Measurements from ENCODE around the gene KCNC1.

KCNC1 gene

DNA sequence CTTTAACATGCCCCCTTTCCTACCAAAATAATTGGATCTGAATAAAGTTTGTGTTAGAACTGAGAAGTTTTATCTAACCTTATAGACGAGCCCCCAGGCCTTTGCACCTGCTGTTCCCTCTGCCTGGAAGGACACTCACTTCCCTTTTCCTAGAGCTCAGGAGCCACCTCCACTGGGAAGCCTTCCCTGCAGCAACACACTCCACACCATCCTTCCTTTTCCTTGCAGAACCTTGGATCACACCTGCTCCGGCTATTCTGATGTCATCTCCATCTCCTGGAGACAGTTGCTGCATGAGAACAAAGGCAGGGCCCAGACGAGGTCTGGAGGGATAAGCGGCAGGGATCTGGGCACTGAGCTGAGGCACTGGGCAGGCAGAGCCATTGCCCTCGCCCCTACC lies 37.8 kb upstream of the KCNC1 start:
- Histone ChIP-seq H3K9me3 (ENCODE audit: control insufficient read depth, insufficient read depth, low read length) (no peaks in the 10 kb centered on the region), H3K4me3 (ENCODE audit: low read length) (no peak overlapping the region), H3K27me3 (ENCODE audit: control insufficient read depth, insufficient read depth, low read length) (peaks cover 14% of the 10 kb centered on the region; the same call in 1 of the 2 replicates), H3K36me3 (ENCODE audit: control insufficient read depth, insufficient read depth, low read length) (no peaks in the 10 kb centered on the region), H3K4me1 (ENCODE audit: control insufficient read depth, insufficient read depth, low read length) (no peaks in the 10 kb centered on the region), H3K27ac (ENCODE audit: low read length) (no peak overlapping the region)
- WGBS (ENCODE audit: insufficient coverage, insufficient read length), result no CpG with 5 or more reads among the region's 5 CpGs
- DNase-seq (ENCODE audit: low read depth, low spot score), result no peak

- DNase-seq (ENCODE audit: low read depth, low spot score), result no peak
- peaks cover 14% of the 10 kb centered on the region; the same call in 1 of the 2 replicates for H3K27me3 ChIP-seq (ENCODE audit: control insufficient read depth, insufficient read depth, low read length)
- H3K4me1 ChIP-seq (ENCODE audit: control insufficient read depth, insufficient read depth, low read length), result no peaks in the 10 kb centered on the region
- no CpG with 5 or more reads among the region's 6 CpGs for WGBS (ENCODE audit: insufficient coverage, insufficient read length)
- no peaks in the 10 kb centered on the region for H3K36me3 ChIP-seq (ENCODE audit: control insufficient read depth, insufficient read depth, low read length)
- no peaks in the 10 kb centered on the region for H3K9me3 ChIP-seq (ENCODE audit: control insufficient read depth, insufficient read depth, low read length)
- H3K27ac ChIP-seq (ENCODE audit: low read length), result no peak overlapping the region
- H3K4me3 ChIP-seq (ENCODE audit: low read length), result no peak overlapping the region
These were observed 37.2 kb upstream of the KCNC1 start for GRCh38 chr11:17697175-17697949.

DNA sequence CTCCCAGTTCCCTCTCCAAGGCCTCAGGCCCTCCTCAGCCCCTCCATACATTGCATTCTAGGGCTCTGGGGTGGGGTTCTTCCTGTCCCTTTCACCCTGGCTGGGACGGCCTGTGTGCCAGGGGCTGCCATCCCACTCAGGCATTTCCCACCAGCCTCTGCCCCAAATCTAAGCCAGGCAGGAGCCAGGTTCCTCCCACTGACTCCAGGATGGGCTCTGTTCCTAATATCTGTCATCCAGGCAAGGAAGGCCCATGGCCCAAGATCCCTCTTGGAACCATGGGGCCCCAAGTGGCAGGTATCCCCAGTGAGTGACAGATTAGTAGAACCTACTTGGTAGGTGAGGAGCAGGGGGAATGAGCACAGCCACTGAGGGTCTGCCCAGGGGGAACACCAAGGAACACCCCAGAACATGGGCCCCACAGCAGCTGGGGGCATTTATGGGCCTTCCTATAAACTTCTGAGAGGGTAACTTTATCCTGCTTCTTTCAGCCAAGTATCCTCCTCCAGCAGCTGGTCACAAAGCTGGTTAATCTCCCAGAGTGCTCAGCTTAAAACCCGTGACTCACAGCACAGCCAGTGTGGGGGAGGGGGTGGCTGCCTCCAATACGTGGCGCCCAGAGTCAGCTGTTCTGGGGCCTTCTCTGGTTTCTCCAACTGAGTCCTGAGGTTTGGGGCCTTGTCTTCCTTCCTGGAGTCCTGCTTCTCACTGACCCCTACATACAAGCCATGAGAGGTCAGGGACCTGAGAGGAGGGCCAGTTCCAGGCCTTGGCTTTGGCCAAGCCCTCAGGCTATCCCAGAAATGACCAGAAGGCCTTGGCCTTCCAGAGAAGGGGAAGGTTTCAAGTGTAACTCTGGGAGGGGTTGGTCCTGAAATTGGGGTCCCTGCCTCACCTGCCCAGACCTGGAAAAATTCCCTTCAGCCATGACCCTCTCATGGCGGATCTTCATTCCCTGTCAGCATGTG lies 35.1 kb upstream of the KCNC1 start:
- Histone ChIP-seq H3K4me3 (ENCODE audit: low read length) (no peak overlapping the region), H3K27ac (ENCODE audit: low read length) (no peak overlapping the region), H3K27me3 (ENCODE audit: control insufficient read depth, insufficient read depth, low read length) (peaks cover 14% of the 10 kb centered on the region; the same call in 1 of the 2 replicates), H3K4me1 (ENCODE audit: control insufficient read depth, insufficient read depth, low read length) (no peaks in the 10 kb centered on the region), H3K36me3 (ENCODE audit: control insufficient read depth, insufficient read depth, low read length) (no peaks in the 10 kb centered on the region), H3K9me3 (ENCODE audit: control insufficient read depth, insufficient read depth, low read length) (no peaks in the 10 kb centered on the region)
- DNase-seq (ENCODE audit: low read depth, low spot score), result no peak
- no CpG with 5 or more reads among the region's 5 CpGs for WGBS (ENCODE audit: insufficient coverage, insufficient read length)

DNA sequence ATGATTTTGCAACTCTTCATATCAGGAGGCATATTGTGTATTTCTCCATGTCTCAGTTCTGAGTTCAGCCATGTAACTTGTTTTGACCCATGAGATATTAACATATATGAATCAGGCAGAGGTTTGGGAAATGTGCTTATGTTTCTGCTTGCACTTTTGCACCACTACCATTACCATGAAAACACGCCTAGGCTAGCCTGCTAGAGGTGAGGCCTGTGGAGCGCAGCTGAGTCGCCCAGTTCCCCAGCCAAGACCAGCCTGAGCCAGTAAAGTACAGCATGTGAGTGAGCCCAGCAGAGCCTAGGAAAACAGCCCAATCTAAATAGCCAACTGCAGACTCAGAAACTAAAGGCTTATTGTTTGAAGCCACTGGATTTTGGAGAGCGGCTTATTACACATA lies 33.6 kb upstream of the KCNC1 start:
- DNase-seq (ENCODE audit: low read depth, low spot score), result no peak
- Histone ChIP-seq H3K27me3 (ENCODE audit: control insufficient read depth, insufficient read depth, low read length) (peaks cover 10% of the 10 kb centered on the region; the same call in 1 of the 2 replicates), H3K4me1 (ENCODE audit: control insufficient read depth, insufficient read depth, low read length) (no peaks in the 10 kb centered on the region), H3K27ac (ENCODE audit: low read length) (no peak overlapping the region), H3K4me3 (ENCODE audit: low read length) (no peak overlapping the region), H3K36me3 (ENCODE audit: control insufficient read depth, insufficient read depth, low read length) (no peaks in the 10 kb centered on the region), H3K9me3 (ENCODE audit: control insufficient read depth, insufficient read depth, low read length) (no peaks in the 10 kb centered on the region)
- no CpG with 5 or more reads among the region's 4 CpGs for WGBS (ENCODE audit: insufficient coverage, insufficient read length)

DNA sequence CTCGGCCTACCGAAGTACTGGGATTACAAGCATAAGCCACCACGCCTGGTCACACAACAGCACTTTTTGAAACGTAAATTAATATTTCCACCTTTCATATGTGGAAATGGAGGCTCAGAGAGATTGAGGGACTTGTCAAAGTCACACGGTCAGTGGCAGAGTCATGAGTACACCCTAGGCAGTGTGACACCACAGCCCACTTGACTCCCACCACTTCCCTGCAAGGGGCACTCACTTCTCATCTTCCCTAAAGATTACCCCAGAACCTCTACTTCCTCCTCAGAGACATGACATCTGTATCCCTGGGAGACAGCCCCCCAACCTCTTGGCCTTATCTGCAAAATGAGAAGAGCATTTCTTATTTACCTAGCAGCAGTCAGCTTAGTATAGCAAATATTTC lies 31.7 kb upstream of the KCNC1 start:
- DNase-seq (ENCODE audit: low read depth, low spot score), result no peak
- H3K4me3 ChIP-seq (ENCODE audit: low read length), result no peak overlapping the region
- no peak overlapping the region for H3K27ac ChIP-seq (ENCODE audit: low read length)
- H3K36me3 ChIP-seq (ENCODE audit: control insufficient read depth, insufficient read depth, low read length), result no peaks in the 10 kb centered on the region
- no peaks in the 10 kb centered on the region for H3K4me1 ChIP-seq (ENCODE audit: control insufficient read depth, insufficient read depth, low read length)
- no CpG with 5 or more reads among the region's 5 CpGs for WGBS (ENCODE audit: insufficient coverage, insufficient read length)
- H3K27me3 ChIP-seq (ENCODE audit: control insufficient read depth, insufficient read depth, low read length), result no peaks in the 10 kb centered on the region
- H3K9me3 ChIP-seq (ENCODE audit: control insufficient read depth, insufficient read depth, low read length), result no peaks in the 10 kb centered on the region

- H3K36me3 ChIP-seq (ENCODE audit: control insufficient read depth, insufficient read depth, low read length), result no peaks in the 10 kb centered on the region
- H3K4me3 ChIP-seq (ENCODE audit: low read length), result no peak overlapping the region
- H3K27me3 ChIP-seq (ENCODE audit: control insufficient read depth, insufficient read depth, low read length), result no peaks in the 10 kb centered on the region
- WGBS (ENCODE audit: insufficient coverage, insufficient read length), result no CpG with 5 or more reads among the region's 2 CpGs
- no peak for DNase-seq (ENCODE audit: low read depth, low spot score)
- H3K4me1 ChIP-seq (ENCODE audit: control insufficient read depth, insufficient read depth, low read length), result no peaks in the 10 kb centered on the region
- H3K9me3 ChIP-seq (ENCODE audit: control insufficient read depth, insufficient read depth, low read length), result no peaks in the 10 kb centered on the region
- no peak overlapping the region for H3K27ac ChIP-seq (ENCODE audit: low read length)
These were observed 30.6 kb upstream of the KCNC1 start for GRCh38 chr11:17703951-17704350.

DNA sequence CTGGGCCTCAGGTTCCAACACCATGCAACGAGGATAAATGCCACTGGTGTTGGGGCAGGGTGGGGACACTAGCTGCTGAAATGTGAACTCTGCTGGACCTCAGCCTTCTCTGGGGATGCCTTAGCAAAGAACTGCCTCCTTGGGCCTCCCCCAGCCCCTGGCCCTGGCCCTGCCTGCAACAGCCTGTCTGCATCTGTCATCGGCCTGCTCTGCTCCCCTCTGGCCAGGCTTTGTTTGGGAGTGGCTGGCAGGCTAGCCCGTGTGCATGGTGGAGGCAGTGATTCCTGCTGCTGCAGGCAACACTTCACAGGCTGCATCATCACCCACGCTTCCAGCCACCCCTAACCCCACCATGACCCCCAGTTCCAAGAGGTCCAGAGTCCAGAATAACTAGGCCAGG lies 26.8 kb upstream of the KCNC1 start:
- Histone ChIP-seq H3K36me3 (ENCODE audit: control insufficient read depth, insufficient read depth, low read length) (no peaks in the 10 kb centered on the region), H3K27me3 (ENCODE audit: control insufficient read depth, insufficient read depth, low read length) (peaks cover 2% of the 10 kb centered on the region; the same call in 1 of the 2 replicates), H3K4me1 (ENCODE audit: control insufficient read depth, insufficient read depth, low read length) (no peaks in the 10 kb centered on the region), H3K9me3 (ENCODE audit: control insufficient read depth, insufficient read depth, low read length) (no peaks in the 10 kb centered on the region), H3K4me3 (ENCODE audit: low read length) (no peak overlapping the region; the same call in 1 of the 2 replicates), H3K27ac (ENCODE audit: low read length) (no peak overlapping the region)
- WGBS (ENCODE audit: insufficient coverage, insufficient read length), result no CpG with 5 or more reads among the region's 4 CpGs
- DNase-seq (ENCODE audit: low read depth, low spot score), result no peak

- Histone ChIP-seq H3K9me3 (ENCODE audit: control insufficient read depth, insufficient read depth, low read length) (no peaks in the 10 kb centered on the region), H3K36me3 (ENCODE audit: control insufficient read depth, insufficient read depth, low read length) (no peaks in the 10 kb centered on the region), H3K4me1 (ENCODE audit: control insufficient read depth, insufficient read depth, low read length) (no peaks in the 10 kb centered on the region), H3K4me3 (ENCODE audit: low read length) (no peak overlapping the region), H3K27me3 (ENCODE audit: control insufficient read depth, insufficient read depth, low read length) (peaks cover 10% of the 10 kb centered on the region; the same call in 1 of the 2 replicates), H3K27ac (ENCODE audit: low read length) (no peak overlapping the region)
- no peak for DNase-seq (ENCODE audit: low read depth, low spot score)
- no CpG with 5 or more reads among the region's 4 CpGs for WGBS (ENCODE audit: insufficient coverage, insufficient read length)
These were observed 22.7 kb upstream of the KCNC1 start for GRCh38 chr11:17711836-17712235.

- no peaks in the 10 kb centered on the region for H3K9me3 ChIP-seq (ENCODE audit: control insufficient read depth, insufficient read depth, low read length)
- H3K36me3 ChIP-seq (ENCODE audit: control insufficient read depth, insufficient read depth, low read length), result no peaks in the 10 kb centered on the region
- no peaks in the 10 kb centered on the region for H3K4me1 ChIP-seq (ENCODE audit: control insufficient read depth, insufficient read depth, low read length)
- no peak overlapping the region for H3K4me3 ChIP-seq (ENCODE audit: low read length)
- peaks cover 30% of the 10 kb centered on the region for H3K27me3 ChIP-seq (ENCODE audit: control insufficient read depth, insufficient read depth, low read length)
- WGBS (ENCODE audit: insufficient coverage, insufficient read length), result no CpG with 5 or more reads among the region's 1 CpG
- DNase-seq (ENCODE audit: low read depth, low spot score), result no peak
- H3K27ac ChIP-seq (ENCODE audit: low read length), result no peak overlapping the region
These were observed 20.7 kb upstream of the KCNC1 start for GRCh38 chr11:17713851-17714250.

GRCh38 chr11:17714356-17714854 lies 20.2 kb upstream of the KCNC1 start:
- Histone ChIP-seq H3K4me3 (ENCODE audit: low read length) (no peak overlapping the region), H3K27ac (ENCODE audit: low read length) (no peak overlapping the region), H3K36me3 (ENCODE audit: control insufficient read depth, insufficient read depth, low read length) (no peaks in the 10 kb centered on the region), H3K9me3 (ENCODE audit: control insufficient read depth, insufficient read depth, low read length) (no peaks in the 10 kb centered on the region), H3K27me3 (ENCODE audit: control insufficient read depth, insufficient read depth, low read length) (peaks cover 33% of the 10 kb centered on the region), H3K4me1 (ENCODE audit: control insufficient read depth, insufficient read depth, low read length) (no peaks in the 10 kb centered on the region)
- WGBS (ENCODE audit: insufficient coverage, insufficient read length), result no CpG with 5 or more reads among the region's 8 CpGs
- DNase-seq (ENCODE audit: low read depth, low spot score), result no peak

All from iPS DF 6.9 (cell line).